Effector CD4-positive, alpha-beta T cell (primary cell): ENCODE measurements around the gene CHST15.

ENCODE experiments used
- DNase-seq: peaks from one replicate; pipeline ENCODE4 v3.0.0-alpha.2; 2020

Gene CHST15

GRCh38 chr10:123994417-123995081 lies 98.8 kb downstream of the CHST15 start:
- peak; percentile 69 for DNase-seq

DNA sequence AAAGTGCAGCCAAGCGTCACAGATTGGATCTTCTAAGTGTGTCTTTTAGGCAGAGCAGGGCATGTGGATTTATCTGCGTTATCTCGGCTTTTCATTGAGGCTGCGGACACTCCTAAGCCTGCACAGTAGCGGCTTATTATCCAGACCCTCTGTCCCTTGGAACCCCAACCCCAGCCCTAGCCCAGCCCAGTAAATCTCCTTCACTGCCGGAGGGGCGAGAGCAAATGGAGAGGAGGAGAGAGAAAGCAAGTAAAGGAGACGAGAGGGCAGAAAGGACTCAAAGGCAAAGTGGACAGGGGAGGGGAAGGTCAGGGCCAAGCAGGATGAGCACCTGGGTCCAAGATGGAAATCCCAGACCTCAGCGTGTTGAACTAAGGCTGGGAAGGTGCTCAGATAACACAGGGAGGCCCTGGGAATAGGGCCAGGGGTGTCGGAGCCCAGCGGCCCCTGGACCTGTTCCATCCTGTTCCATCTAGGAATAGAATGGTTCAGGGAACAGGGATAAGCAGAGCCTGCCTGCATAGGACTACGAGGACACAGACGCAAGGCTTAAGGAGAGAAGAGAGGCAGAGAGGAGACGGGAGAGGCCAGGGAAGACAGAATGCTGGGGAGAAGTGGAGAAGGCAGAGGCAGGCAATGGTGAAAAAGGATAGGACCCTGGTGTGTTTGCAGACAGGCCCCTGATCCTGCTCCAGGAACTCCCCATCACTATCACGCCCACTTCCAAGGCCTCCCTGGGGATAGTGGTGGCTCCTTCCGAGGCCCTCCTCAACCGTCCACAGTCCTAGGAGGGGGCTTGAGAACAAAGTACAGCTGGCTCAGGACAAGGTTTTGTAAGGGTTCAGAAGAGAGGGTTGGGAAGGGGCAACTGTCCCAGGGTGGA lies 99.6 kb downstream of the CHST15 start:
- DNase-seq: no peak

DNA sequence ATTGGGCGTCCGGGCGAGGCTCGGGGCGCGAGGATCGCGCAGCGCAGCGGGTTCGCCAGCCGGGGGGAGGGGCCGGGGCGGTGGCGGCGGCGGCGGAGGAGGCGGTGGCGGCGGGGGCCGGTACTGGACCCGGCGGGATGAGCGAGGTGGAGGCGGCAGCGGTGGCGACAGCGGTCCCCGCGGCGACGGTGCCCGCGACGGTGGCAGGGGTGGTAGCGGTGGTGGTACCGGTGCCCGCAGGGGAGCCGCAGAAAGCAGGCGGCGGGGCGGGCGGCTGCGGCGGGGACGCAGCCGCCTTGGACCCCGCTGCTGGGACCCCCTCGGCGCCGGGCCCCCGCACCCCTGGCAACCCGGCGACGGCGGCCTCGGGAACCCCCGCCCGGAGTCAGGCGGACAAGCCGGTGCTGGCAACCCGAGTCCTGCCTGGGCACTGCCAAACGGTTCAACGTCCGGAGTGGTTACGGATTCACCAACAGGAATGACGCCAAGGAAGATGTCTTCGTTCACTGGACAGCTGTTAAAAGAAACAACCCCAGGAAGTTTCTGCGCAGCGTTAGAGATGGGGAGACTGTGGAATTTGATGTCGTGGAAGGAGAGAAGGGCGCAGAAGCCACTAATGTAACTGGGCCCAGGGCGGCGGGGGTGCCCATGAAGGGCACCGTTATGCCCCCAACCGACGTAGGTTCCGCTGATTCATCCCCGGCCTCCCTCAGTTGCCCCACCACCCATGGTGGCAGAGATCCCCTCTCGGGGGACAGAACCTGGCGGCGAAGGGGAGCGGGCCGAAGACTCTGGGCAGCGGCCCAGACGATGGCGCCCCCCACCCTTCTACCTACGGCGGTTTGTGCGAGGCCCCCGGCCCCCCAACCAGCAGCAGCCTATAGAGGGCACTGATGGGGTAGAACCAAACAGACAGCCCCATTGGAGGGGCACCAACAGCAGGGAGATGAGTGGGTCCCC lies 101.5 kb downstream of the CHST15 start:
- no peak for DNase-seq

DNA sequence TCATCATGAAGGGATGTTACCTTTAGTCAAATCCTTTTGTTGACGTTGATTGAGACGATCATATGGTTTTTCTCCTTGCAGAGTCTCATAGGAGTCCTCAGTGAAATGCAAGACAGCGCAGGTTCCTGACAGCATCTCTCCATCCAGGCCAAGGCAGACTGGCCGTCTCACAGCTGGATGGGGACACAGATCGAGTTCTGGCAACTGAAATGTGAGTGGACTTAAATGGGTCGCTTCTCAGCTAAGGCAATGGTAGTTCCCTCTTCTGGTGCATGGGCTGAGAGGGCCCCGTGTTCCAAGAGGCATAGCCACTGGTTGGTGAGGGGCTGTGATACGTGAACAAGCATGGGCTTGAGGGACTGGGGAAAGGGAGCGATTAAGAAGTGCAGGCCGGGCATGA lies 102.5 kb downstream of the CHST15 start:
- no peak for DNase-seq

GRCh38 chr10:123988694-123989093 lies 104.7 kb downstream of the CHST15 start:
- no peak for DNase-seq

DNA sequence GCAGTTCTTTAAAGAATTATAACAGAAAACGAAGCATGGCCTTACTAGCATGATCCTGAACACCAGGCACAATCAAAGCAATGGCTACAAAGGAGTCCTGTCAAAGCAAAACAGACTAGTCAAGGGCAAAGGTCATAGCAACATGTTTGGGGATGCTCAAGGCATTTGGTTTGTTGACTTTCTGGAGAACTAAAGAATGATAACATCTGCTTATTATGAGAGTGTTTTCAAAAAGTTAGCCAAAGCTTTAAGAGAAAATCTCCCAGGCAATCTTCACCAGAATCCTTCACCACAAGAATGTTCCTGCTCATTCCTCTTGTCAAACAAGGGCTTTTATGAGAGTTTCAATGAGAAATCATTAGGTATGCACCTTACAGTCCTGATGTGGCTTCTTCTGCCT lies 106.7 kb downstream of the CHST15 start:
- no peak for DNase-seq

DNA sequence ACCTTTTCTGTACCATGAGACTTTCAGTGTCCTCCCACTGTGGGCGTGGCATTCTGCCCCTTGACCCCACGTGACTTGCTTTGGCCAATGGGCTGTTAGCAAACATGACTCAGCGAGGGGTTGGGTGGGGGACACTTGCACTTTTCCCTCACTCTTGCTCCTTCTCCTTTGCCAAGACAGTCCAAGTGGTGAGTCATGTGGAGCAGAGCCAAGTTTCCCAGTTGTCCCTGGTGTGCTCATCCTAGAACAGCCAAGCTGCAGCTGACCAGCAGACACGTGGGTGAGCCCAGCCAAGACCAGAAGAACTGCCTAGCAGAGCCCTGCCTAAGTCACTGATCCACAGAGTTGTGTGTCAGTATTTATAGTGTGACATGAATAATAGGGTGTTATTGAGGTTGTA lies 119.0 kb downstream of the CHST15 start:
- no peak for DNase-seq

GRCh38 chr10:123972481-123973401 lies 120.7 kb downstream of the CHST15 start:
- no peak for DNase-seq

GRCh38 chr10:123970927-123971286 lies 122.5 kb downstream of the CHST15 start:
- DNase-seq: no peak

DNA sequence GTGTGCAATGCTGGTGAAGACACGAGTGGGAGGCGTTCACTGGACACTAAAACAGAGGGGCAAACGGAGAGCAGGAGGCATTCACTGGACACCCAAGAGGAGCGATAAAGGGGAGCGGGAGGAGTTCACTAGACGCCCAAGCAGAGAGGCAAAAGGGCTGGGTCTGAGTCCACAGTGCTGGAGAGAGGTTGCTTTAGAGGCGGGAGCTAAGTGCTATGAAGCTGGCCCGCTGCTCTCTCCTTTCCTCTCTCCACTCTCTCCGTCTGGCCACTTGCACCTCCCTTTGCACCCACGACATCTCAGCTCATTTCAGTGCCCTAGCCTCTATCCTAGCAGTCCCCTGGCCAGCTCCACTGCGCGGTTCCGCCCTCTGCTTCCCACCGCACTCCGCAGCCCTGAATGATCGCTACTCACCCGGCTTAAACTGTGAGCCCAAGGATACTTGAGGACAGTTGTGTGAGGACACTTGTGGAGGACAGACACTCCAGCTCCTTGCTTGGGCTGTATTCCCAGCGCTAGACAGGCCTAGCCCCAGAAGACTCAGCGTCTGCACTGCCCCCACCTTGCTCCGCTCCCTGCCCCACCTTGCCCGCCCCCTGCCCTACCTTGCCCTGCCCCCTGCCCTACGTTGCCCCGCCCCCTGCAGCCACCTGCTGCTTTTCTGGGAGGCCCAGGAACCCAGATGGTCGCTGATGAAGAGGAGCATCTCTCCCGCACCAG lies 123.0 kb downstream of the CHST15 start:
- DNase-seq: no peak

- DNase-seq: peak; percentile 7
Observed at GRCh38 chr10:123967626-123968243, 125.7 kb downstream of the CHST15 start.

DNA sequence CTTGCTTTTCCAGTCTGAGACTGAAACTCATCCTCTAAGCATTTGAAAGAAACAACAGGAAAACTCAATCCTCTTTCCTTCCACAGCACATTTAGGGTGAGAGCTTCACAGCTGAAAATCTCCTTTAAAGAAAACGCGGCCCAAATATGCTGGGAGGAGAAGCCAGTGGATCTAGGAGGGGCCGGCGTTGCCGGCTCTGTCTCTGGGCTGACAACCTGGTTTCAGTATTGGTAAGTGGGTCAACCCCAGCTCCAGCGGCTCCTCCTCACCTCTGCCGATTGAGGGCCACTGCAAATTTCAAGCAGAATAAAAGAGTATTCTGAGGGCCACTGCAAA lies 126.5 kb downstream of the CHST15 start:
- no peak for DNase-seq

DNA sequence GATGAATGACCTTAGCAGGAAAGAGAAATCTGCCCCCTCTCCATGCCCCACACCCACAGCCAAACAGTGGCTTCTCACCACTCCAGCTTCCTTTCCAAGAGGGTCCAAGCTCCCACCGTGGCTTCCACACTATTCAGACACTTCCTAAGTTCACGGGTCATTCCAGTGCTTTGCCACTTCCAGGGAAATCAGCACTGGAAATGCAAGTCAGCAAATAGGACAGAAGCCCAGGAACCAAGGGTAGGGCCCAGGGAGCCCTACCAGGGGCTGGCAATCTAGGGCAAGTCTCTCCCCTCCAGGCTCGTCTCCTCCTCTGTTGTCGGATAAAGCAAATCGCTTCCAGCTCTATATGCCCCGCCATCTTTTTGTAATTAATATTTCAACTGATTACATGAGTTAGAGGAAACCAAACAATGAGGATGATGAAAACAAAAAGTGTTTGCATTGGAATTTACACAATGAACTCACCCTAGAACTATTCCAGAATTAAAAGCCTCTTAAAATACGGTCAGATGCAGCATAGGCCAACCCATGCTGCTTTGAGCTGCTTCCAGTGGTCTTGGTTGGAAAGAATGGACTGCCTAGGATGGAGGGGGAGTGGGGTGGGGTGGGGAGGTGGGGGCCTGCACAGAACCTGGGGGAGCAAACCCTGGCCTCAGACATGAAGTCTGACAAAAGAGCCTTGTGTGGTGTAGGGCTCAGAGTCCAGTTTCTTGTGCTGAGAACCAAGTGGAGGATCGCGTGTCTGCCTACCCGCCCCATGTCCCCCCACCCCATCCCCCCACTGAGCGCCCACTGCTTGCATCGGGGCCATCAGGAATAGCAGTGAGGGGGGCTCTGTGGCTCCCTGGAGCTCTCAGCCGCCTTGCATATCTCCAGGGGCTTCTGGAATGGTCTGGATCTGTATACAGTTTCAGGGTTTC lies 127.2 kb downstream of the CHST15 start:
- DNase-seq: no peak

- no peak for DNase-seq
Observed at GRCh38 chr10:123964953-123965352, 128.4 kb downstream of the CHST15 start.

DNA sequence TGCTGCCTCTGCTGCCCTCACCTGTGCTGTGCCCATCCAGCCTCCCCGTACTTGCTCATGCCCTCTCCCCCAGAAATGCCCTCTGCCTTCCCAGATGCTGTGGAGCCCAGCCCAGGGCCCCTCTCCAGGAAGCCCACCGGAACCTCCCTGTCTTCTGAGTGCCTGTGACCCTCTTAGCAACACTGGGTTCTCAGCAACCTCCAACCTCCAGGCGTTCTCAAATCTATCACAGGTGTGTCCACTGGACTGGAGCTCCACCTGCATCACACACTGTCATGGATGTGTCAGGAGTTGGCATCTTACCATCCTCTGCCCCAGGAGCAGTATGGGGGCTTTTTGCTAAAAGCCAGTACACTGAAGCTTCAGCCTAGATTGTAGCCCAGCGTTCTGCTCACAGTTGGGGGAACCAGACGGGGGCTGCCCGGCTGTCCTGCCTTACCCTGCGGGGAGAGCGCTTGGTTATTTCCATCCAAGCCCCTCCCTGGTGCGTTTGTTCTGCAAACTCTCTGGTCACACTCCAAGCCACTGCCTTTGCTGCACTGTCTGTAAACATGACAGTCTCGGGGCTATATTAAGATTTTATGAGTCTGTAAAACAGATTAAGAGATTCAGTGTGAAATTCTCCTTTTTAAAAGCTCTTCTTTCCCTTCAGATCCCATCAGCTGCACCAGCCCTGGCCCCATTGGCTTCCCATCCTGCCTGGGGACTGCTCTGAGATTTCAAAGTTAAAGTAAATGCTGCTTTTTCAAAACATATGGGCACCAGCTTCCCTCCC lies 130.5 kb downstream of the CHST15 start:
- no peak for DNase-seq

DNA sequence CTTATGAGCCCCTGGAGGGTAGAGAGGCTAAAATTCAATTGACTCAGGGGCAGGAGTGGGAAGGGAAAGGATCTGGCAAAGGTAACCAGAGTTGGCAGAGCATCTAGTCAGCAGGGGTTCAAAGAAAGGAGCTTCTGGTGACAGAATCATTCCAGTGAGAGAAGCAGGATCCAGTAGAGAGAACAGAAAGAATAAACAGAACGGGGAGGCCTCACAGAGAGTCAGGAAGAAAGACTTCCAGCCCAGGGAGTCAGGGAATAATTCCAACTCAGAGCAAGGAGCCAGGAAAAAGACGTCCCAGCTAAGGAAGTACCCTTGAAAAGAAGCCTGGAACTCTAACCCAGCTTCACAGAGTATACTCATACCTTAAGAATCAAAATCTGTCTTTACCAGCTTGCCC lies 135.2 kb downstream of the CHST15 start:
- DNase-seq: no peak
